HG02943 (cell line): Measurements from ENCODE around the gene TACR2.

Experiments
- ATAC-seq: cut with Tn5 transposase; IDR thresholded peaks from one replicate; pipeline ENCODE4 v1.9.1; 2021; ENCODE audit warnings: mild to moderate bottlenecking, low read depth, moderate library complexity; ENCODE audit not compliant: unreplicated experiment

The TACR2 gene

DNA sequence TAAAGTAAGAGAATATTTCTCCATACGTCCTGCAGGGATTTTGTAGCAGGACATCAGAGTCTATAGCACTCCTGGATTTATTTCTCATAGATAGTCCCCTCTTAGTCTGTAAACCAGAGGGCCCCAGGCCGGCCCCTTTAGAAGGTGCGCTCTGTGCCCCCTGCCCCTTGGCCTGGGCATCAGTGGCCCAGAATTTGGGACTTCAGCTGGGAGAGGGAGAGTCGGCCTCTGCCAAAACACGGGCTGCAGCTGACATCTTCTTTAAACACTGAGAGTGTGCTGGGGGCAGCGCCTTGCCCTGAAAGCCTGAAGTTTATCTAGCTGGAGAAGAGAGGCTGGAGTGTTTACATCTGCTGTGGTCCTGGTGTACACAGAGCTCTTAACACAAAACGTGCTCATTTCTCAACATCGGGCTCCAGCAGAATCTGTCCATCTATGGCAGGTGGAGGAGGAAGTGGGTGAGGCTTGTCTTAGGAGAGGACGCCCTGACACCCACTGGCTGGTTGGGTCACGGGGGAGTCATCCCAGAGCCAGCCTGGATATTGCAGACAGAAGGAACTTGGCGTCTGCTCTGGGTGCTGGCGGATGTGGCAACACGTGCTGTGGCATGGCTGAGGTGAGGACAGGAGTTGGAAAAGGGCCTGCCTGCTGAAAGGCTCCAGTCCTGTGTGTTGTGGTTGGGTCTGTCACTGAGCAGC lies 5.0 kb upstream of the TACR2 start:
- ATAC-seq: no peak

- ATAC-seq: no peak
Measured at GRCh38 chr10:69419744-69420126, 3.0 kb upstream of the TACR2 start.

DNA sequence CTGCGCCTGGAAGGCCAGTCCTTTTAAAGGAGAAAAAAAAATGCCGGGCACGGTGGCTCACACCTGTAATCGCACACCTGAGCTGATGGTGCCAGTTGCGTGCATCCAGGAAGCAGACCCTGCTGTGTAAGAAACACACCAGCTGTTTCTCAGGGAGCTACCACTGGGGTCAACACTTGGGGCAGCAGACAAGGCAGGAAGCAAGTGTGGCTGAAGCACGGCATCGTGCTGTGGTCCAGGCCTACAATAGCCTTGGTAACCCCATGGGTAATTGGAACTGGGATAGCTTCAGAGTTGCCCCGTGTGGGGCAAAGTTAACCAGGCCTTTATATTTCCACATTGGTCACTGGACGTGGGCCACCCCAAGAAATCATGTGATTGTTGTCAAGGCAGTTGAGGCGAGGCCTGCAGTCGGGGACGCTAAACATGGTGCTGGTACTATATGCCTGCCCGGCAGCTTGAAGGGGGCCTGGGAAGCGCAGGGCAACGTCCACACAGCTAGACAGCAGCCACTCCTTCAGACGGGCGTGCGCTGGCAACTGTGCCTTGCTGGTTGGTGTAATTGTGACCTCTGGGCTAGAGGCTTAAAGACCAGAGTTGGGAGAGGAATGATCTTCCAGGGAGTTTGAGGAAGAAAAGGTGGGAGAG lies 2.5 kb upstream of the TACR2 start:
- ATAC-seq: no peak

- ATAC-seq: no peak
Measured at GRCh38 chr10:69418052-69418752, 1.5 kb upstream of the TACR2 start.

DNA sequence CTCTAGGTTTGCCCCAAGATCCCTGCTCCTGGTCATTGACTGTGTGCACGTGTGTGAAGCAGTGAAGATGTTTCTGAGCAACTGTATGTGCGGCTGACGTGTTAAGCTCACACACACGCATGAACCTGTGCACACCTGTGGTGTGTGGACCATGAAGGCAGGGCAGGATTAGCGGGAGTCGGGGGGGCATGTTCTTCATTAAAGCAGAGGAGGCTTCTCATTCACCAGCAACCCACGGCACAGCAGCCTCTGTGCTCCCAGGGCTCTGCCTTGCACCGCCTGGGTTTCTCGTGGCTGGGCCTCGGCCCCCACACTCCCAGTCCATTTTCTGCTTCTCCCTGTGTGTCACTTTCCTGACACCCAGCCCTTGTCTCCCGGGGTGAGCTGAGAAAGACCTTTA lies 824 bp upstream of the TACR2 start:
- ATAC-seq: no peak

- ATAC-seq: no peak
Measured at GRCh38 chr10:69415951-69416350, 767 bp downstream of the TACR2 start.

- ATAC-seq: no peak
Measured at GRCh38 chr10:69415049-69415448, 1.7 kb downstream of the TACR2 start.

DNA sequence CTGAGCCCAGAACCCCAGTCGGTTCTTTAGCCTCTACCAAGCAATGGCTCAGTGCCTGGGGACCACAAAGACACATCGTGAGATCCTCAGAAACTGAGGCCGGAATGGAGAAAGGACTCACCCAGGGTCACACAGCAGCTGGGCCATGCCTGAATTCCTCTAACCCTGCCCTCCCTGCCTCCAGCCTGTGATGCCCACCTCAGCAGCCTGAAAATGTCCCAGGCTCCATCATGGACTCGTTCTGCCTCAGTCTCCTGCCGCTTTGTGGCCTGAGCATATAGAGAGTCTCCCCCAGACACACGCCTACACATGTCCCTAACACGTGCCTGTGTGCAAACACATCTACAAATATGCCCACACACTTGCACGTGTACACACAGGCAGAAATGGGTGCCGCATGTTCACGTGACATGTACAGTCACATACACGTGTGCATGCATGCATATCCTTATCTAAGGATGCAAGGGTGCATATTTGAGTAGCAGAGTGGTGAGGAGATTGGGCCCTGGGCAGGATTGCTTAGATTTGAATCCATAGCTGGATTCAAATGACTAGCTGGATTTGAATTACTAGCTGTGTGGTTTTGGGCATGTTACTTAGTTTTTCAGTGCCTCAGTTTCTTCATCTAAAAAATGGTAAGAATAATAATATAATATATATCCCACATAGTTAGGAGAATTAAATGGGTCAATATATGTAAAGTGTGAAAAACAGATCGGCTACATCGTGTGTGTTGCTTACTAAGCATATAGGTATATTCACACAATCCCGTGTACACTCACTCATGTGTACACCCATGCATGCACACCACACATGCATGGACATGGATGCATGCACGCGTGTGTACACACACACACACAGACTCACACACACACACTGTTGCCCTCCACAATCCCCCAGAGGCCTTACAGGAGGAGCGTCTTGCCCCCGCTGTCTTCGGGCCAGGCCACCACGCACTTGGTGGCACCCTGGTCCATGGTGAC lies 2.4 kb downstream of the TACR2 start:
- no peak for ATAC-seq

DNA sequence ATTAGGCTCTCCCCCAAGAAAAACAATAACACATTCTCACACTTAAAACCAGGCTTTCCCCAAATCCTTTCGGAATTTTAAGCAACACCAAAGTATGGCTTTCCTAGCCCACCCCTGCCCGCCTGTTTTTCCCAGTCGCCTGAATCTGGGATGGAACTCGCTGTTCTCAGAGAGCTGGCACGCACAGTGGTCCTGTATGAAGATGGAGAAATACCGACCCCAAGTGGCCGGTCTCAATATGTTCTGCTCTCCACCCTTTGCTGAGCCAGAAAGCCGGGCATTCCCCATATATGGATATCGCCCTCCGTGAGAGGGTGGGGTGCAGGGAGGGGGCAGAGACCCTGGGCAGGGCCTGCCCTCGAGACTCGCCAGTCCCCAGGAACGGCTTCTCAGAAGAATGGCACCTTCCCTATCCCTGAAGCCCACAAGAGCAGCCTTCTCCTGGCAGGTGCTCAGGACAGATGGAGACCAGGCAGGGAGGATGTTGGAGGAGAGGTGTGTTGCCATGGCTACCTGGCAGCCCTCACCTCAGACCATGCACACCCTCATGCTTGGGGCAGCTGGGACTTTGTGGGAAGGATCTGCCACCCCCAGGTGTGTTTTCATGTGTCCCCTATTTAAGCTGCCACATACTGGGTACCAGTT lies 3.4 kb downstream of the TACR2 start:
- ATAC-seq: no peak

GRCh38 chr10:69412232-69412790 lies 4.4 kb downstream of the TACR2 start:
- no peak for ATAC-seq

GRCh38 chr10:69411476-69411875 lies 5.2 kb downstream of the TACR2 start:
- no peak for ATAC-seq

DNA sequence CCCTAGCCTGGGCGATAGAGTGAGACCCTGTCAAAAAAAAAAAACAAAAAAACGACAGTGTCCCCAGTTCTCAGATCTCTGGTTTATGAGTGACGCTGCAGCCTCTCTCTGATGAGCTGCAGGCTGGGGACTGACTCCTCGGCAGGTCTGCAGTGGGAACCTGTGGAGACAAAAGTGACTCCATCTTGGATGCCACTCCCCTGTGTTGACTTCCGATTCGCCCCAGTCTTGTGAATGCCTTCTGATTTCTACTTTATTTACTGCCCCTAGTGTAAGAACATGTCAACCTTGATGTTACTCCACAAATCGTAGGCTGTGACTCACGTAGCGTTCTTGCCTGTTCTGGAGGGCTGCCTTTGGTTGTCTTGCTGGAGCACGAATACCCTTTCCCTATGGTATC lies 6.2 kb downstream of the TACR2 start:
- ATAC-seq: no peak

- ATAC-seq: no peak
Measured at GRCh38 chr10:69409968-69410367, 6.8 kb downstream of the TACR2 start.

DNA sequence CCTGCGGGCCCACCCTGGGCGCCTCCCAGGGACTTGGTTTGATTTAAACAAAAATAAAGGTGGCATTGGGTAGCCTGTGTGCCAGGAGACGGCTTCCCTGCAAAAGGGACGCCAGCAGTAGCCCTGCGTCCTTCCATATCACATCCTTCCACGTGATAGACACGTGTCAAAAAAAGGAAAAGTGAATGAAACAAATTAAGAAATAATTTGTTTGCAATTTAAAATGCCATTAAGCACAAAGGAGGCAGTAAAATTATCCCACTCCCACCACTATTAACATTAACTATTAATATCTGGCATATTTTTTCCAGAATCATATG lies 7.6 kb downstream of the TACR2 start:
- no peak for ATAC-seq

DNA sequence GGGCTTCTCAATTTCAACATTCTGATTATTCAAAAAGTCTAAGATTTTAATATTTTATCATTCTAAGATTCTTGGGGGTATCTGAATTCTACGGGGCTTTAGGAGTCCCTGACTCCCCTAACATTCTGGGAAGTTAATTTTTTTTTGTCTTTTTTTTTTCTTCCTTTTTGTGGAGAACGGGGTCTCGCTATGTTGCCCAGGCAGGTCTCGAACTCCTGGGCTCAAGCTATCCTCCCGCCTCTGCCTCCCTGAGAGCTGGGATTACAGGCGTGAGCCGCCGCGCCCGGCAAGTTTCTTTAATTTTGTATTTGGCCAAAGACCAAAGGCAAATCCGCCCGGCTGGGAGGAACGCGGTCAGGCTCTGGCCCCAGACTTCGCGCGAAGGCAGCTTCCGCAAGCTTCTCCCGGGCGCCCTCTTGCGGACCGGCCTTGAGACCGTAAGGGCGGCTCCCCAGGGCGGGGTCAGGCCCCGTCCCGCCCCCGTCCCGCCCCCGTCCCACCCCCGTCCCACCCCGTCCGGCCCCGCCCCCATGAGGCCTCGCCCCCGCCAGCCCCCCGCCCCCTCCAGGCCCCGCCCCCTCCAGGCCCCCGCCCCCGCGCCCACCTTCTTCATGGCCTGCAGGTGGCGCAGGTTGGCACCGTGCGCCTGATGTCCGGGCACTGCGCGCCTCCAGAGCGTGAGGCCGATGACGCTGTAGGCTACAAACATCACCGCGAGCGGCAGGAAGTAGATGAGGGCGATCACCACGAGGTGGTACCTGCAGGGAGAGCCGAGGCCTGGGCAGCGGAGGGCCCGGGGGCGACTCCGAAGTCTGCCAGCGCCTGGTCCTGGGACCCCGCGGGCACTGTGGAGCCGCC lies 8.2 kb downstream of the TACR2 start:
- peak; percentile 76 for ATAC-seq

DNA sequence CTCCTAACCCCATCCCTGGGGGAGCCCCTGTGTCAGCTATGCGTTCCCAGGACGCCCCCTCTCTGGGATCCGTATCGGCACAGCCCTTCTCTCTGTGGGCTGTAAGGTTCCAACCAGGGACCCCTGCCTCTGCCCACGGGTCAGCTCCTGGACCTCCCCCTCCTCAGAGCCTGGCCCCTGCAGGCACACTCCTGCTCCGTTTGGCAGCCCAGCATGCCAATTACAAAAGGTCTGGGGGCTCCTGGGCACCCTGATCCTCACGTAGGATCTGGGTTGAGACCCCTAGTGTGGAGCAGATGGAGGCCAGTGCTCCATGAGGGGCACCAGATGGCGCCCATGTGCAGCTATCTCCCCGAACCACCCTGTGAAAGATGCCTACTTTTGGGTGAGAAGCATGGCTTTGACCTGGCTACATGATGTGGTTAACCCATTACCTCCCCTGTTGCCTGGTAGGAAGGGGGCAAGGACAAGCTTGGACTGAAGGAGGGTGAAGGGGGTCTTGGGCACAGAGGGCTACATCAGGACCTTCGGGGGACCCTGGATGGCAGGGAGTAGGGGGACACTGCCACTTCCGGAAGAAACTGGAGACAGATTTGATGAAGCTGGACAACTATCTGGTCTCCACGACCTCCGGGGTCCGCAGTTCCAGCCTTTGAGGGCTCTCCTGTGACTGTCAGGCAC lies 9.0 kb downstream of the TACR2 start:
- no peak for ATAC-seq

GRCh38 chr10:69406816-69407580 lies 9.7 kb downstream of the TACR2 start:
- no peak for ATAC-seq

- no peak for ATAC-seq
Measured at GRCh38 chr10:69406302-69406811, 10.4 kb downstream of the TACR2 start.
